ENCODE measurements around the gene PASK. TPM values are rescaled to one million over a fixed set of nuclear protein-coding genes. Genes with fewer than 3 reads are reported as not detected.

PASK gene
- total RNA-seq, 1 experiment from 2014 or later: 45.8 TPM

- Histone ChIP-seq H4K20me1 (ENCODE audit: insufficient read depth) (no peaks in the 10 kb centered on the region), H3K9me2 (ENCODE audit: insufficient read depth) (no peaks in the 10 kb centered on the region), H2AFZ (ENCODE audit: low read depth, low read length, poor library complexity, severe bottlenecking) (no peak within 1 kb of the TSS), H3K4me3 (replicated peaks in 1 of 2; ENCODE audit: low read depth in 1 of 2, low read length in 2 of 2) (no peak within 1 kb of the TSS), H3K4me1 (ENCODE audit: control insufficient read depth in 1 of 2, insufficient read depth in 2 of 2, low read length in 2 of 2) (no peaks in the 10 kb centered on the region), H3K4me2 (ENCODE audit: low read length) (no peak within 1 kb of the TSS), H3K36me3 (ENCODE audit: control insufficient read depth in 1 of 2, insufficient read depth in 2 of 2, low read length in 2 of 2) (no peaks in the 10 kb centered on the region), H3K79me2 (ENCODE audit: insufficient read depth, low read length) (no peaks in the 10 kb centered on the region), H3K27ac (ENCODE audit: low read depth, low read length) (no peak within 1 kb of the TSS), H3K9me3 (ENCODE audit: control insufficient read depth in 1 of 2, insufficient read depth in 1 of 2, low read depth in 1 of 2, low read length in 2 of 2) (no peaks in the 10 kb centered on the region), H3K9ac (ENCODE audit: low read length) (no peak within 1 kb of the TSS), H3K27me3 (ENCODE audit: insufficient read depth, low read length) (no peaks in the 10 kb centered on the region)
- CTCF ChIA-PET: no interaction called here
- ATAC-seq (no peak), DNase-seq (ENCODE audit: low read depth, low spot score) (no peak)
- POLR2A ChIA-PET: no interaction called here
- intact Hi-C loops (cut with micrococcal nuclease): no loop called here
- BruUV-seq (replicated peaks): no TSS peak
- RAD21 ChIA-PET (ENCODE audit: low non-redundant PET in 1 of 2, low total read pairs in 2 of 2, uncharacterized antibody in 2 of 2, unreplicated experiment in 2 of 2): no interaction called here
- TF ChIP-seq MAX (IDR thresholded peaks at IDR 0.05): no peak
- no peak for TF ChIP-seq TCF7L2 (IDR thresholded peaks at IDR 0.05; ENCODE audit: borderline replicate concordance, extremely low read depth, insufficient read depth, insufficient read length)
- no peak for TF ChIP-seq SRF (IDR thresholded peaks at IDR 0.05; ENCODE audit: low read depth)
- TF ChIP-seq ELF1 (IDR thresholded peaks at IDR 0.05; ENCODE audit: borderline replicate concordance, low read depth): no peak
- TF ChIP-seq ATF3 (IDR thresholded peaks at IDR 0.05): no peak
- TF ChIP-seq, protein P1, sequence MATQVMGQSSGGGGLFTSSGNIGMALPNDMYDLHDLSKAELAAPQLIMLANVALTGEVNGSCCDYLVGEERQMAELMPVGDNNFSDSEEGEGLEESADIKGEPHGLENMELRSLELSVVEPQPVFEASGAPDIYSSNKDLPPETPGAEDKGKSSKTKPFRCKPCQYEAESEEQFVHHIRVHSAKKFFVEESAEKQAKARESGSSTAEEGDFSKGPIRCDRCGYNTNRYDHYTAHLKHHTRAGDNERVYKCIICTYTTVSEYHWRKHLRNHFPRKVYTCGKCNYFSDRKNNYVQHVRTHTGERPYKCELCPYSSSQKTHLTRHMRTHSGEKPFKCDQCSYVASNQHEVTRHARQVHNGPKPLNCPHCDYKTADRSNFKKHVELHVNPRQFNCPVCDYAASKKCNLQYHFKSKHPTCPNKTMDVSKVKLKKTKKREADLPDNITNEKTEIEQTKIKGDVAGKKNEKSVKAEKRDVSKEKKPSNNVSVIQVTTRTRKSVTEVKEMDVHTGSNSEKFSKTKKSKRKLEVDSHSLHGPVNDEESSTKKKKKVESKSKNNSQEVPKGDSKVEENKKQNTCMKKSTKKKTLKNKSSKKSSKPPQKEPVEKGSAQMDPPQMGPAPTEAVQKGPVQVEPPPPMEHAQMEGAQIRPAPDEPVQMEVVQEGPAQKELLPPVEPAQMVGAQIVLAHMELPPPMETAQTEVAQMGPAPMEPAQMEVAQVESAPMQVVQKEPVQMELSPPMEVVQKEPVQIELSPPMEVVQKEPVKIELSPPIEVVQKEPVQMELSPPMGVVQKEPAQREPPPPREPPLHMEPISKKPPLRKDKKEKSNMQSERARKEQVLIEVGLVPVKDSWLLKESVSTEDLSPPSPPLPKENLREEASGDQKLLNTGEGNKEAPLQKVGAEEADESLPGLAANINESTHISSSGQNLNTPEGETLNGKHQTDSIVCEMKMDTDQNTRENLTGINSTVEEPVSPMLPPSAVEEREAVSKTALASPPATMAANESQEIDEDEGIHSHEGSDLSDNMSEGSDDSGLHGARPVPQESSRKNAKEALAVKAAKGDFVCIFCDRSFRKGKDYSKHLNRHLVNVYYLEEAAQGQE (IDR thresholded peaks at IDR 0.05; ENCODE audit: low read depth): no peak
- TF ChIP-seq EZH2 (IDR thresholded peaks at IDR 0.05): no peak
- TF ChIP-seq ZNF274 (IDR thresholded peaks at IDR 0.05; ENCODE audit: low read depth, low read length): no peak
- no peak for TF ChIP-seq FOSL1 (IDR thresholded peaks at IDR 0.05; ENCODE audit: low read depth)
- TF ChIP-seq ZFX (IDR thresholded peaks at IDR 0.05): no peak
- TF ChIP-seq SIN3A (IDR thresholded peaks at IDR 0.05; ENCODE audit: low read depth): no peak
Measured at GRCh38 chr2:241188361-241189092, 39.3 kb upstream of the PASK start, which contains the start of gene ANO7. Gene ANO7, plus strand, starts transcription at chr2:241188677. Its CDS starts 1,387 bp downstream, at chr2:241190064.

Data from HCT116 (cell line).